Hematopoietic multipotent progenitor cell treated with erythropoietin and hydrocortisone succinate and interleukin-3 and kit ligand, for 6 days (in vitro differentiated cells): ENCODE data around the gene G6PD.
"Not testable (repeated sequence)": the region's sequence is repeated elsewhere in the genome, so short reads cannot be mapped to it uniquely, and the experiment has no call there.

Experiments used
- DNase-seq: peaks from one replicate; pipeline ENCODE4 v3.0.0-alpha.2; 2015

Gene G6PD

DNA sequence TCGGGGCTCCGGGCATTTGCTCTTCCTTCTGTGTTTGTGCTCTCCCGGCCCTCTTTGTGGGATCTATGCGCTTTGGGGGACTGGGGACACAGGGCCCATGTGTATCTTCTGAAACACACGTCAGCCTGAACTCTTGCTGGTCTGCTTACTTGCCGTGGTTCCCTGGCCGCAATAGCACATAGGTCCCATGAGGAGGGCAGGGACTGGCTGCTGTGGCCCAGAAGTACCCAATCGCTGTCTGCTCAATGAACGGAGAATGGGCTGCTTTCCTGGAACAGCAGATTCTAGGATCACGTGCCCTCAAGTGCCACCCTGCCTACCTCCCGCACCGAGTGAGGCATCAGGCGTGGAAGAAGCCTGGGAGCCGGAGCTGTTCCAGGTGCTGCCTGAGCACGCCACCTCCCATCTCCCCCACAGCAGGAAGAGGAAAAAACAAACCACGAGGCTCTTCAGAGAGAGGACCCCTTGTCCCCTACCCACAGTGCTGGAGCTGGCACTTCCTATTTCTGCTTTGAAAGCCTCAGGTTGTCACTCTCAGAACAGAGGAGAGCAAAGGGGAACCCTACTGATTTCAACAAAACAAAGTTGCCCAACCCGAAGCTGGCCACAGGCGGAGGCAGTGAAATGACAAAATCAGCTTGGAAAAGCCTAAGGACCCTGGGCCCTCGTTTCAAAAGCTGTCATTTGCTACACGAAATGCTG lies 3.8 kb downstream of the G6PD start:
- peak; percentile 80 for DNase-seq

DNA sequence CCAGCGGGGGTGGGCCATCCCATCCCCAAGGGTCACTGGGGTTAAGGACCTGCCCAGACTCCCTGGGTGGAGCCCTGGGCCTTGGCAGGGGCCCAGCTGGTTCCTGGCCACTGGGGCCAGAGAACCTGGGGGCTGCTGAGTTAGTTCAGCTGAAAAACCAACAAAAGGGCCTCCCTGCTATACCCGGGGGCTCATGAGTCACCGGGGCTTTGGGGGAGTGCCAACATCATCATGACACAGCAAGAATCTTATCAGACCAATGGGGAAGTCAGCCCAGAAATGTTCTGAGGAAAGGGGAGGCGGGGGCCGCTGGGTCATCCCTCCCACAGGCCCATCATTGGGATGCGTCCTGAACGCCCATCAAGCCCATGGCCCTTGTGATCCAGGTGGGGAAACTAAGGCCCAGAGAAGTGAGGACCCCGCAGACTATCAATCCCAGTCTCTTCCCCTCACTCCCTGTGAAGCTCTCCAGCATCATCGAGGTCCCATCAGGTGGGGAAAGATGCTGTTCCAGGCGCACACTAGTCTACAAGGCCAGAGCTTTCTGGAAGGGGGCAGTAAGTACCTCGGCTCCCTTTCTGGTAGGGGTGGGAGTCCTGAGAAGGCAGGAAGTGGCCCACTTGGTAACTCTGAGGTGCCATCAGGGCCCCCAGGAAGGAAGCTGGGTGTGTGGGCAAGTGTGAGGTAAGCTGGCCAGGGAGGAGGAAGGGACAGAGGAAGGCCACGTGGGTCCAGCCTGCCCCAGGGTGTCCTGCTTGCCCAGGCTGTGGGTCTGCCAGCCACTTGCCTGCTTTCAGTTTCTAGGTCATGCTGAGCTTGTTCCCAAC lies 4.5 kb downstream of the G6PD start:
- DNase-seq, result peak; percentile 93

DNA sequence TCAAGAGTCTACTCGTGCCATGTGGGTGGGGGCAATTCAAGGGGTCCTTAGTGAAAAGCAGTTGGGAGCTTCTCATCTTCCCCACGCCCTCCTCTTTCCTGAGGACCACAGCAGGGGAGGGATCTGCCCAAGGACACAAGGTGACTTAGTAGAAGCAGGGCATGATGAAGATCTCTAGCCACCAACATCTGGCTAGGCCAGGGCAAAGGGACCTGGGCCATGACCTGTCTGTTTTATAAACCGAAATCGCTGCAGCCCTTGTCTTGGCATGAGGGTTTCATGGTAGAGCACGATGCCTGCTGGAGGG lies 5.1 kb downstream of the G6PD start:
- no peak for DNase-seq

DNA sequence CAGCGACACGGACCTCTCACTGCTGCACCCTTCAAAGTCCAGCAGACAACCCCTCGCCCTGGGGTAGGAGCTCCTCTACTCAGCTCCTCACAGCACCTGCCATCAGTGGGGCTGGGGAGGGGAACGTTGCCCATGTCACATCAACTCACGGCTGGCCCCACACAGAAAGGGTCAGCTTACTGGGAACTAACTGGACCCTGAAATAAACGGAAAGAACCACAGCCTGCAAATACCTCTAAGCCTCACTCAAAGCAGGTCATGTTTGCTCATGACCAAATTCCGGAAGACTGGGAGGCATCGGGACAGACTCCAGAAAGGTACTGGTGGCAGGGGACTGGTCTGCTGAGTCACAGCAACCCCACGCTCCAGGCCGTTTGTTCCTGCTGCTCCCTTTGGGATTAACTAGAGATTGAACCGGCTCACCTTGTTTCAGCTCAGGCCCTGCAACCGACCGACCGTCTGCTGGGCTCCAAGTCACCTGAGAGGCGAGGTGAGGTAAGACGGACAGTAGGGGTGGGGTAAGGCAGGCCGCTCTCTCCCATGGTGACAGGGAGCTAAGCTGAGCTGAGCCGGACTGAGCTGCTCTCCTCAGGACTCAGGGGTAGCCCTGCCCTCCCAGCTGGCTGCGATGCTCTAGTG lies 5.6 kb downstream of the G6PD start:
- no peak for DNase-seq

DNA sequence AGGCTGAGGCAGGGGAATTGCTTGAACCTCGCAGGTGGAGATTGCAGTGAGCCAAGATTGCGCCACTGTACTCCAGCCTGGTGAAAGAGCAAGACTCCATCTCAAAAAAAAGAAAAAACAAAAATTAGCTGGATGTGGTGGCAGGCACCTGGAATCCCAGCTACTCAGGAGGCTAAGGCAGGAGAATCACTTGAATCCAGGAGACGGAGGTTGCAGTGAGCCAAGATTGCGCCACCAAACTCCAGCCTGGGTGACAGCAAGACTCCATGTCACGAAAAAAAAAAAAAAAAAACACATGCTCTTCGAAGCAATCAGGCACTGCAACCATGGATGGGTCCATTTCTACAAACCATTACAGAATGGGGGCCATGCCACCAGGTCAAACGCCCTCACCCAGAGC lies 6.3 kb downstream of the G6PD start:
- not testable (repeated sequence) for DNase-seq

DNA sequence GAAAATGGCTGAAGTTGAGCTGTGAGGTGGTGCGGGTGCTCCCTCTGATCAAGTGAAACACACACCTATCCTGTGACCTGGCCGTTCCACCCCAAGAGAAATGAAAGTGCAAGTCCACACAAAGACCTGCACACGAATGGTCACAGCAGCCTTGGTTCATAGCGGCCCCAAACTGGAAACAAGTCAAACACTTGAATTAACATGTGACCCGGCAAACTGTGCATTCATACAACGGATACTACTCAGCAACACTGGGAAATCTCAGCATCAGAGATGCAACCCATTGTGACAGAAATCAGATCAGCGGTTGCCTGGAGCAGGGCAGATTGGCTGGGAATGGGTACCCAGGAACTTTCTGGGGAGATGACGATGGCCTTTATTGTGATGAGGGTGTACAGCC lies 7.6 kb downstream of the G6PD start:
- no peak for DNase-seq

DNA sequence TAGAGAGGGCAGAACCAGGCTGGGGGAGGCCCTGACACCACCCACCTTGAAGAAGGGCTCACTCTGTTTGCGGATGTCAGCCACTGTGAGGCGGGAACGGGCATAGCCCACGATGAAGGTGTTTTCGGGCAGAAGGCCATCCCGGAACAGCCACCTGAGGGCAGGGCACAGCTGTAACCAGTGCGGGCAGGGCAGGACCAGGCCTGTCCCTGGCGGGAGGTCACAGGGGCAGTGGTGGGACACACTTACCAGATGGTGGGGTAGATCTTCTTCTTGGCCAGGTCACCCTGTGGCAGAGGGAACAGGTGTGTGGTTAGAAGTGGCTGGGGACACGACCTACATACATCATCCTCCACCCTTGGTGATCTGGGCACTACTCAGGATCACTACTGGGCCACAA lies 10.8 kb downstream of the G6PD start:
- DNase-seq, result no peak

DNA sequence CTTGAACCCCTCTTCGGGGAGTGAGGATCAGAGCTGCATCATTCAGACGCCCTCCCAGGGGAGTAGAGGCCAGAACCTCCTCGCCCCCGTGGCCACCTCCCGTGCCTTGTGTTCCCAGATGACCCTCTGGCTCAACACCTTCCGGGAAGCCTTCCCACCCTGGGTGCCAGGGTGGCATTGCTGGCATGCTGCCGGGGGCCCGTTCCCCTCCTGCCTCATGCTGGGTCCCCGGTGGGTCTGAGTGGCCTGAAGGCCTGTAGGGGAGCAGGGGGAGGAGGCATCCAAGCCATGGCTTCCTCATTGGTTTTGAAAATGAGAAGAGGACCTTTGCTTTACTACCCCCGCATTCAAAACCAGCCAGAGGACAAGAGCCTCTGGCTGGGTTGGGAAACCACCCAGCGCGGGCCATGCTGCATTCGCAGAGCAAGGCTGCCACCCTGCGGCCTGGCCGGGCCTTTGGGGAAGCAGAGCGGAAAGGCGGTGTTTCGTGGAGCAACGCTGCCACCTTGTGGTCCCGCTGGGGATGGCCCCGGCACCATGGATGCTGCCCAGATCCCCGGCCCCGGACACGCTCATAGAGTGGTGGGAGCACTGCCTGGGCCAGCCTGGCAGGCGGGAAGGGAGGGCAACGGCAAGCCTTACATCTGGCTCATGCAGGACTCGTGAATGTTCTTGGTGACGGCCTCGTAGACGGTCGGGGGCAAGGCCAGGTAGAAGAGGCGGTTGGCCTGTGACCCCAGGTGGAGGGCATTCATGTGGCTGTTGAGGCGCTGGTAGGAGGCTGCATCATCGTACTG lies 11.9 kb downstream of the G6PD start:
- DNase-seq, result peak; percentile 88

DNA sequence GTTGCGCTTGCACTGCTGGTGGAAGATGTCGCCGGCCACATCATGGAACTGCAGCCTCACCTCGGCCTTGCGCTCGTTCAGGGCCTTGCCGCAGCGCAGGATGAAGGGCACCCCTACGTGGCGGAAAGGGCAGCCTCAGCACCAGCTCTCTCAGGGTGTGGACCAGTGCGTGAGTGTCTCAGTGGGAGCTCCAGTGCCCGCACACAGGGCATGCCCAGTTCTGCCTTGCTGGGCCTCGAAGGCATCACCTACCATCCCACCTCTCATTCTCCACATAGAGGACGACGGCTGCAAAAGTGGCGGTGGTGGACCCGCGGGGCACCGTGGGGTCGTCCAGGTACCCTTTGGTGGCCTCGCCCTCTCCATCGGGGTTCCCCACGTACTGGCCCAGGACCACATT lies 14.0 kb downstream of the G6PD start:
- no peak for DNase-seq

DNA sequence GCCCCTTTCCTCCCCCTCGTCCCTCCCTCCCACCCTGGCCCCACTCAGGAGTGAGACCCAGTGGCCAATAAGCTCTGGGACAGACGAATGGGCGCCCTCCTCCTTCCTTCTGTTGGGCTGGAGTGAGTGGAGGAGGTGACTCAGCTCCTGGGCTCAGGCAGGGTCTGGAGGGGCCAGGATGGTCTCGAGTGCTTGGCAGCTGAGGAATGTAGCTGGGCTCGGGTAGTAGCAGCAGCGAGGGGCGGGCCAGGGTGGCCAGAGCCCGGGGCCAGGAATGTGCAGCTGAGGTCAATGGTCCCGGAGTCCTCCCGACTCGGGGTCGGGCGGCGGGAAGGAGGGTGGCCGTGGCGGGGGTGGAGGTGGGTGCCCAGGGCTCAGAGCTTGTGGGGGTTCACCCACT lies 15.0 kb downstream of the G6PD start:
- no peak for DNase-seq

DNA sequence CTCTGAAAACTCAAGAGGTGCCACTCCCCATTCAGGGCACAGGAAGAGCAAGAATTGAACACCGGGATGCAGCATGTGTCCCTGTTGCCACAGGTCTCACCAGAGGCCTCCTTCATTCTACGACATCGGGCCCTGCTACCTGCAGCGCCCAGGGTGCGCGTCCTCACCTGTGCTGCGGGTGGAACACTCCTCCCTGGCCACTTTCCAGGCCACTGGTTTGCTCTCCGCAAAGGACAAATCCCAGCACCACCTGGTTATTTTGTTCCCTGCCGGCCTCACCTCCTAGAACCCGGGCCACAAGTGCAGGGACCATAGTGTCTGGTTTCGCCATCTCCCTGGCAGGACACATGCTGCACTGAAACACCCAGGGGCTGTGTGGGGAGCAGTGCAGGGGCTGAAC lies 16.4 kb downstream of the G6PD start:
- no peak for DNase-seq

DNA sequence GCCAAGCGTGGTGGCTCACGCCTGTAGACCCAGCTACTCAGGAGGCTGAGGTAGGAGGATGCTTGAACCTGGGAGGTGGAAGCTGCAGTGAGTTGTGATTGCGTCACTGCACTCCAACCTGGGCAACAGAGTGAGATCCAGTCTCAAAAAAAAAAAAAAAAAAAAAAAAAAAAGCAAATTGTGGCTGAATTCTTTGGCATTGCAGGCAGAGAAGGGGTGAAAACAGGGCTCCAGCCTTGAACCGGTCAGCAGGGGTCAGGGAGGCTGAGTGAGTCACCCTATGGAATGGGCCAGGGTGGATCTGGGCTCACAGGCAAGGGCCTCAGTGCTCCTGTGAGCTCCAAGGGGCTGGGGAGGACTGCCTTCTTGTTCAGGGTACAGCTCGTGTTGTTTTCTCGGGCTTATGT lies 17.4 kb downstream of the G6PD start:
- no peak for DNase-seq

DNA sequence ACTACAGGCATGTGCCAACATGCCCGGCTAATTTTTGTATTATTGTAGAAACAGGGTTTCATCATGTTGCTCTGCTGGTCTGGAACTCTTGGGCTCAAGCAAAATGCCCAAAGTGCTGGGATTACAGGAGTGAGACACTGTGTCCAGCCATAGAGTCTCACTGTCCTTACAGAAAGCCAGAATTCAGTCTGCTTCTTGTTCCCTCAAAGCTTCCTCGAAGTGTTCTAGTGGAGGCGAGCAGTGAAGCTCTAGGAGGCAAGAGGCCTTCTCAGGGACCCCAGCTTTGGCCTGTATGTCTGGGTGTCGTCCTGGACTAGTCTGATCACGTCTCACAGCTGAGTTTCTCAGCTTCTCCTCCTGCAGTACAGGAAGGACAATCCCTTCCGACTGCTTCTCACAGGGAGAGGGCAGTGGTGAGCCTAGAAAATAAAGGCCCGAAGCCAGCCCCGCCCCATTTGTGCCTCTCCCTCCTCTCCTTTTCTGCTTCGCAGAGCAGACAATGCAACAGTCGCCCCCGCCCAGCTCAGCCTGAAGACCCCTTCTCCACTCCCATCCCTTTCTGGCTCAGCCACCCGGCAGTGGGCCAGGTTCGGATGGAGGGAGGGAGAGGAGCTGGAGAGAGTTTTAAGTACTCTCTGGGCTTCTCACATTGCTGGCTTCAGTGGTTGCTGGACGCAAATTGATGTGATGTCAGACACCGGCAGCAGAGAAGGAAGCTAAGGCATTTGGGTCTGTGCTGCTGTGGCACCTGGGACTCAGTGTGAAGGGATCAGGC lies 19.6 kb downstream of the G6PD start:
- DNase-seq, result peak; percentile 90

DNA sequence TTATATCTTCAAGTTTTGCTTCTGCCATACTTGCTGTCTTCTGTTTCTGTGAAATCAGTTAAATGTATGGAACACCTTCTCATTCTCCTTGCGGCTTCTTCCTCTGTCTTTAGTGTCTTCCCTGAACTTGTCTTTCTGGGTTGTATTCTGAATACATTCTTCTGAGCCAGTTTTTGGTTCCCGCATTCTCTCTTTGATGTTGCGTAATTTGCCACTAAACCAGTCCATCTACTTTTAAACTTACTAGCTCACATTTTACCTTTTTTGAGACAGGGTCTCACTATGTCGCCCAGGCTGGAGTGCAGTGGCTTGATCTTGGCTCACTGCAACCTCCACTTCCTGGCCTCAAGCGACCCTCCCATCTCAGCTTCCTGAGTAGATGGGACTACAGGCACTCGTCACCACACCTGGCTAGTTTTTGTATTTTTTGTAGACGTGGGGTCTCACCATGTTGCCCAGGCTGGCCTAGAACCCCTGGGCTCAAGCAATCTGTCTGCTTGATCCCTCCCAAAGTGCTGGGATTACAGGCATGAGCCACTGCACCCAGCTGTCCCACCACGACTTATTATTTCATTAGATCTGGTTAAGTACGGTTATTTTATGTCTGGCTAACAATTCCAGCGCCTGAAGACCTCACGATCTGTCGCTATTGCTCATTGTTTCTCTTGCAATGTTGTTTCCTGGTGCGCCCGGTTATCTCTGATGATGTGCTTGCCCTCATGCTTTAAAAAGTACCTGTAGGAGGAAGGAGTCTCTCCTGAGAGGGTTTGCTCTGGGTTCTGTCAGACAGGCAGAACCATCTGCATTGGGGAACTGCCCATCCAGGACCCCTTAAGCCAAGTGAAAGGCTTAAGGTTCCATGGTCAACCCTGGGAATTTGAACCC lies 20.8 kb downstream of the G6PD start:
- DNase-seq, result no peak

DNA sequence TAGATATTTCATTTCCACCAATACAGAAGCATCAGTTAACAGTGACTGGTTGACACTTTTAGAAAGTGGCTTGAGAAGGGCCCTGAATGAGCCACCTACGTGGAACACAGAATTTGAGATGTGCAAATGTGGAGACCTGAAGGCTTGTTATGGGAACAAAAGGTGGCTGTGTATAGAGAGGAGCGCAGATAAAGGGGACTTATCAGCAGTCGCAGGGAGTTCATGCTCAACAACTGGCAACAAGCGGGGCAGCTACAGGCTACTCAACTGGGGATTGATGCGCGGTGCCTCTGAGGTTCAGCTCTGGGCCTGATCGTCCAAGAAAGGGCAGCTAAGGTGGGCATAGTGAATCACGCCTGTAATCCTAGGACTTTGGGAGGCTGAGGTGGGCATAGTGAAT lies 27.3 kb downstream of the G6PD start:
- DNase-seq, result peak; percentile 72

DNA sequence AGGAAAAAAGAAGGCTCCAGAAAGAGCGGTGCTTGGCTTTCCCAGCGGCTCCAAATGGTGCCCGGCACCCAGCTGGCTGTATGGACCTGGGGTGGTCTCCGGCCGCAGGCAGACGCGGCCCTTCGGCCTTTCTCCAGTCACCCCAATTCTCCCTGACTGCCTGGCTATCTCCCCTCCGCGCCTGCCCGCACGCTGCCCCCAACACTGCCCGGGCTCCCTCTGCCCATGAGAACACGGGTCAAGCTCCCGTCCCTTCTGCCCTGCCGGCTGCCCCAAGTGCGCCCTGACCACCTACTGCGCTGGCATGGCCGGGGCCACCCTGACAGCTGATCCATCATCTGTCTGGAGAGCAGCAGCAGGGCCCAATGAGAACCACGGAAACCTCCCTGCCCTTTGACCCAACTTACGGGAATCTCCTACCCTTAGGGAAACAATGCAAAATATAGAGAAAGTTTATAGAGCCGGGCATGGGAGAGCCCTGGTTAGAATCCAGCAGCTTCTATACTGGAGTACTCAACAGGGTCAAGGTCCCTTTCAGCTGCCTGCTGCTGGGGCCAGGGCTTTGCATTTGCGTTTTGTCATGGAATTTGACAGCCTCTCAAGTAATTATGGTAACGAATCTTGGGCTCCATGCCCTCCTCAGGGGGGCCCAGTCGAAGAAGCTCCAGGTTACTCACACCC lies 29.4 kb downstream of the G6PD start:
- no peak for DNase-seq

DNA sequence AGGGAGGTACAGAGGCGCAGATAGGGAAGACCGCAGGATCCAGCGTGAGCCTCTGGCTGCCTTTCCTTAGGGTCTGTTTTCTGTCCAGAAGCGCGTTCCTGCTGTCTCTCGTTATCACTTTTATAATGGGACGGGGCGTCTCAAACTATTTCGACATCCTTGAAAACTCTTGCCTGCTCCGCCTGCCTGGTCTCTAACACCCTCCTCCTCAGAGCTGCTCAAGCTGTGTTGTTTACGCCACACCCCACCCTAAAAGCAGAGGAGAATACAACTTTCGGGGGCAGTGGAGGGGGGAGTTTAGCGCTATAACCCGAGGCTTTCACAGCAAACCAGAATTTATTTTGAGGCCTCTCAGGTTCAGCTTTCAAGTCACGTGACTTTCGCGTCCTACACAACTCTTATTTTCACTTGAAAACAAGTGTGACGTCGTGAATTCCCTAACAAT lies 30.0 kb downstream of the G6PD start:
- DNase-seq, result peak; percentile 51

DNA sequence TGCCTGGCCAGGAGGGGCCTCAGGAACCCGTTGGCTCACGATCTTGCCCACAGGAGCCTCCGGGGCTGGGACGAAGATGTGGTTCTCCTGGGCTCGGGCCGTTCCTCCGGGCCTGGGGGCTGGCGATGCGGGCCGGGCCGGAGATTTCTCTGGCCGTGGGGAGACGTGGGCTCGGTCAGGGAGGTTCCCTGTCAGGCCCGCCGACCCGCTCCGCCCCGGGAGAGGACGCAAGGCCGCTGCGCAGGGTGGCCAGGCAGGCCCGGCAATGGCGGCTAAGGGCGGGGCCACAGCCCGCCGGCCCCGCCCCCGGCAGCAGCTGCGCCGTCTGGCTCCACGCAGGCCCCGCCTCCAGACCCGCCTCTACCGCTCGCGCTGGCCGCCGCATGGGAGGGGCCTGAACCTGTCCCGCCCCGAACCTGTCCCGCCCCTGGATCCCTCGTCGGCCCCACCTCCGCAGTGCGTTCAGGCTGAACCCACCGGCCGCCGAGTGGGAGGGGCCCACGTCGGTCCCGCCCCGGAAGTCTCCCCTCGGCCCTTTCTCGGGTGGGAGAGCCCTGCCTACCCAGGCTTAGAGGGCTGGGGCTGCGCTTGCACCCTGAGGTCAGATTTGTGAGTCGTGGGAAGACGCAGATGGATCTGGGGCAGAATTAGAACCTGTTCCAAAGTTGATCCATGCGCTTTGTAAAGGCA lies 30.5 kb downstream of the G6PD start, which contains the start of gene FAM3A:
FAM3A (minus strand) TSS at position 267 of the 690 bp plus-strand sequence. CDS start 460 bp downstream, outside the sequence.
- peak; percentile 90 for DNase-seq

DNA sequence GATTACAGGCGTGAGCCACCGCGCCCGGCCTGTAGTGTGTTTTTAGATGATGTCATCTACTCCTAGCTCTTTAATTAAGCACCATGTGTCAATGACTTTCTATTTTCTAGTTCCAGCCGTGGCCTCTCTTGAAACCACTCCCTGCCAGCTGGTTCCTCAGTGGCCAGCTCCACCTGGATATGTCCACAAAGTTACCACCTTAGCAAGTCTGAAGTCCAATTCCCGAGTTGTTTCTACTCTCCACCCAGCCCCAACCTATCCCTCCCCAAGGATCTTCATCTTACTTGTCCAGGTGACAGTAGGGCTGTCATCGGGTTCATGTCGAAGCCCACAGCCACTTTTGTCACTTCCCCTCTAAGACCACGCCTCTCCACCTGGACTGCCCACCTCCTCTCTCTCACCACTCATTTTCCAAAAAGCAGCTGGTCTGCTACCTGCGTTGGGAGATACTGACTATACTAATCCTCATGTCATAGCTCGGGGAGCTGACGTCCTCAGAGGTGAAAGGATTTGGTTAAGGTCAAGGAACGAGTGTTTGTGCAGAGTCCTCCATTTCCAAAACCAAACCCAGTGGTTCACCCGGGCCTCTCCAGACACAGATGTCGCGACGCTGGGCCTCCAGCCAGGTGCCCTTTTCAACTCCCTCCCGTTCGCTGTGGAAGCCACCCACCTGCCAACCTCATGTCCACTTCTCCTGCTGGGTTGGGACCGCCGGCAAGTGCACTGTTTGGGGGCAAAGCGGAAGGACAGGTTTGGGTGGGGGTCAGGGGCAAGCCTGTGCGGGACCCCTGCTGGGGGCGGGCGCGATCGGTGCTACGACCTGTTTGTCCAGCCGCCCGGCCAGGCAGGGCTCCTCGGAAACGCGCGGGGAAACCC lies 31.3 kb downstream of the G6PD start:
- DNase-seq, result peak; percentile 47
